GM12865 (cell line): ENCODE measurements around the gene ESR2.
"Not testable (repeated sequence)": the region's sequence is repeated elsewhere in the genome, so short reads cannot be mapped to it uniquely, and the experiment has no call there.

Source experiments
- DNase-seq: peaks from one replicate; pipeline ENCODE4 v3.0.0; 2010; ENCODE audit warnings: low read depth
- H3K4me3 ChIP-seq: 2 replicates; pipeline ENCODE4 v1.5.1; 2011; ENCODE audit warnings: mild to moderate bottlenecking, low read depth, low read length, control low read depth
- CTCF ChIP-seq: IDR thresholded peaks from 2 replicates; pipeline ENCODE4 v1.5.1; 2011; ENCODE audit warnings: low read length, control low read depth, low read depth, inconsistent platforms; ENCODE audit not compliant: insufficient read depth; ENCODE audit errors: missing control alignments

Gene ESR2

DNA sequence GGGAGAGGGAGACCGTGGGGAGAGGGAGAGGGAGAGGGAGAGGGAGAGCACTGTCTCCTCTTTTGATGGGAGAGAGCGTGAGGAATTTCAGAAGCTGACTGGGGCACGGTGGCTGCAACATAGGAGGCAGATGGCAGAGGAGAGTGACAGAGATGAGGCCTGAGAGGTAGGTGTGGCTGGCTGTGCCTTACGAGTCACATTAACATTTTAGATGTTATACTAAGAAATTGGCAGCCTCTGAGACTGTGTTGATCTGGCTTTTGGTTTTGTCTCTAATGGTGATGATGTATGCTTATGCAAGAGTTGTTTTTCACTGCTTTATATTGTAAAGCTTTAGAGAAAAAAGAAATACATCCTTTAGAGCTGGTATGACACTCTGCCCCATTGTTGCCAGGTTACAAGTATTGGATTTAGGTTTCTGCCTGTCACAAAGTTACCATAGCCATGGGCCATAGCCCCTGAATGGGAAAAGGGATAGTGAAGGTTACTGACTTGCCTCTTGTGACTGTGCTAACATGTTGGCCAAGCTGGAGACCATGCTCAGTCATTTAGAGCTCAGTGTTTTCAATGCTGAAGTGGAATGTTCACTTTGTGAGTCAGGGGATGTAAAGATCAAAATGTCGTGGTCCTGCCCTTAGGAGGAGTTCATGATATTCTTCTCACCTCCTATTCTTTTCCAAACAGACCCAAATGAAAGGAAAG lies 255.2 kb downstream of the ESR2 start:
- no peak for DNase-seq
- TF ChIP-seq CTCF: no peak
- H3K4me3 ChIP-seq: no peak overlapping the region

GRCh38 chr14:64037869-64038745 lies 256.1 kb downstream of the ESR2 start:
- DNase-seq, H3K4me3 ChIP-seq: not testable (repeated sequence)

DNA sequence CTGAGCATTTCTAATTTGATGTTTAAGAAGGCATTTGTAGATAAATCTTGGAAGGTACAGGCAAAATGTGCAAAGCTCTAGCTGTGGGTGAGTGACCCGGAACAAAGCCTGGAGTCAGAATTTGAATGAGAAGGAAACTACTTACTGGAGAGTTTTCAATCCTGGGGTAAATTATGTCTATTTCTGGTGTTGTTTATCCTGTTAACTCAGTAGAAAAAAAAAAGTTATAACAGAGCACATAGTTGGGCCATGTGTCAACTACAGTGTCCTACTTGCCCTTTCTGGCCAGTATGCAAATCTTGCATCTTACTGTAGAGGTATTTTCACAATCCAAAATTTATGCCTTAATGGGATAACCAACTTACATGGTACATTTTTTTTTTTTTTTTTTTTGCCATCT lies 259.0 kb downstream of the ESR2 start:
- TF ChIP-seq CTCF: no peak
- no peak for DNase-seq
- no peak overlapping the region for H3K4me3 ChIP-seq
